HCT116 (cell line): ENCODE data around the gene CCL4L2. TPM values are rescaled to one million over a fixed set of nuclear protein-coding genes. Genes with fewer than 3 reads are reported as not detected.
"Not testable (repeated sequence)": the region's sequence is repeated elsewhere in the genome, so short reads cannot be mapped to it uniquely, and the experiment has no call there.

Experiments
- ATAC-seq: fragments of 200-7000 bp; cut with Tn5 transposase; 2 replicates; pipeline ENCODE4 v1.9.1; 2020; ENCODE audit warnings: mild to moderate bottlenecking, moderate library complexity
- BruUV-seq: library from RNA; stranded (reverse); fragments of 400-500 nt; replicated peaks from 2 replicates; lab custom pipeline; 2021; lab: Mats Ljungman, UMichigan
- CTCF ChIA-PET: fragments of 300-600 bp; sonication (Branson Sonifier 250); formaldehyde crosslinking; loops from one replicate; lab custom pipeline; 2021; ENCODE audit warnings: antibody characterized with exemption; lab: Charles Lee
- POLR2A ChIA-PET: fragments of 300-600, 350-600 bp; sonication (Branson Sonifier 250); formaldehyde crosslinking; loops from one replicate; lab custom pipeline; 2021; ENCODE audit warnings: antibody characterized with exemption; lab: Charles Lee
- RAD21 ChIA-PET, 2 experiments: fragments of 300-600 bp; sonication (Branson Sonifier 250); formaldehyde crosslinking; loops; one replicate each; lab custom pipeline; 2023; ENCODE audit warnings: low total read pairs in 2 of 2; ENCODE audit not compliant: uncharacterized antibody in 2 of 2, unreplicated experiment in 2 of 2, low non-redundant PET in 1 of 2; lab: Charles Lee
- DNase-seq: peaks from one replicate; pipeline ENCODE4 v3.0.0-alpha.2; 2010; ENCODE audit warnings: low read depth, low spot score
- H2AFZ ChIP-seq: fragments of 200-600 bp; shearing (Covaris generic), sonication (generic); 2 replicates; pipeline ENCODE4 v1.6.1; 2017; ENCODE audit warnings: low read depth, mixed run types, mixed read lengths, antibody characterized with exemption, low read length; ENCODE audit not compliant: poor library complexity, severe bottlenecking
- H3K27ac ChIP-seq: 2 replicates; pipeline ENCODE4 v1.5.1; 2012; ENCODE audit warnings: low read depth, low read length
- H3K27me3 ChIP-seq: fragments of 200-600 bp; sonication (generic); 2 replicates; pipeline ENCODE4 v1.6.1; 2016; ENCODE audit warnings: mixed run types, low read length, mixed read lengths; ENCODE audit not compliant: insufficient read depth
- H3K36me3 ChIP-seq, 2 experiments: fragments of 200-500 bp in 1 of 2; fragments of 200-600 bp in 1 of 2; sonication (Bioruptor generic) in 1 of 2; sonication (generic) in 1 of 2; 2 replicates each; pipeline versions ENCODE4 v1.5.1 to v1.6.1; 2014 to 2016; ENCODE audit warnings: low read length in 2 of 2, inconsistent platforms in 1 of 2, mixed read lengths in 1 of 2, mixed run types in 1 of 2; ENCODE audit not compliant: insufficient read depth in 2 of 2, control insufficient read depth in 1 of 2
- H3K4me1 ChIP-seq, 2 experiments: fragments of 200-600 bp in 1 of 2; sonication (generic) in 1 of 2; 2 replicates each; pipeline versions ENCODE4 v1.5.1 to v1.6.1; 2012 to 2017; ENCODE audit warnings: low read length in 2 of 2, inconsistent platforms in 1 of 2, mild to moderate bottlenecking in 1 of 2, mixed read lengths in 1 of 2, mixed run types in 1 of 2, moderate library complexity in 1 of 2; ENCODE audit not compliant: insufficient read depth in 2 of 2, control insufficient read depth in 1 of 2
- H3K4me2 ChIP-seq: fragments of 200-600 bp; sonication (generic); 2 replicates; pipeline ENCODE4 v1.6.1; 2017; ENCODE audit warnings: mixed run types, low read length, mixed read lengths
- H3K4me3 ChIP-seq, 2 experiments: fragments of 200-600 bp in 1 of 2; sonication (generic) in 1 of 2; replicated peaks in 1 of 2; 2 replicates each; pipeline ENCODE4 v1.5.1; 2011 to 2016; ENCODE audit warnings: low read length in 2 of 2, control low read depth in 1 of 2, low read depth in 1 of 2, mild to moderate bottlenecking in 1 of 2, mixed read lengths in 1 of 2, mixed run types in 1 of 2
- H3K79me2 ChIP-seq: fragments of 200-600 bp; sonication (generic); 2 replicates; pipeline ENCODE4 v1.6.1; 2017; ENCODE audit warnings: mild to moderate bottlenecking, mixed run types, low read length, moderate library complexity, mixed read lengths; ENCODE audit not compliant: insufficient read depth
- H3K9ac ChIP-seq: fragments of 200-600 bp; sonication (generic); 2 replicates; pipeline ENCODE4 v1.6.1; 2016; ENCODE audit warnings: low read length, mixed read lengths
- H3K9me2 ChIP-seq: fragments of 200-600 bp; sonication (generic), shearing (Covaris generic); 2 replicates; pipeline ENCODE4 v1.6.1; 2017; ENCODE audit warnings: mixed run types, mild to moderate bottlenecking, moderate library complexity; ENCODE audit not compliant: insufficient read depth
- H3K9me3 ChIP-seq, 2 experiments: fragments of 200-500 bp in 1 of 2; fragments of 200-600 bp in 1 of 2; sonication (Bioruptor generic) in 1 of 2; sonication (generic) in 1 of 2; 2 replicates each; pipeline ENCODE4 v1.6.1; 2014 to 2017; ENCODE audit warnings: low read length in 2 of 2, mixed read lengths in 2 of 2, inconsistent platforms in 1 of 2, low read depth in 1 of 2, mild to moderate bottlenecking in 1 of 2, mixed run types in 1 of 2, moderate library complexity in 1 of 2; ENCODE audit not compliant: control insufficient read depth in 1 of 2, insufficient read depth in 1 of 2
- H4K20me1 ChIP-seq: fragments of 200-600 bp; sonication (generic), shearing (Covaris generic); 2 replicates; pipeline ENCODE4 v1.6.1; 2017; ENCODE audit warnings: mixed run types, mild to moderate bottlenecking, moderate library complexity; ENCODE audit not compliant: insufficient read depth
- intact Hi-C: fragments of 100-400 bp; cut with micrococcal nuclease; formaldehyde crosslinking; loops from 2 replicates; pipeline ENCODE4 v1.10.0; 2022
- total RNA-seq: library from RNA; stranded (reverse); gene quantifications from one replicate; pipeline ENCODE4 v1.2.1, GENCODE V29; 2021; ENCODE audit not compliant: unreplicated experiment

CCL4L2 gene
- total RNA-seq, 1 experiment from 2014 or later: 0.37 TPM

DNA sequence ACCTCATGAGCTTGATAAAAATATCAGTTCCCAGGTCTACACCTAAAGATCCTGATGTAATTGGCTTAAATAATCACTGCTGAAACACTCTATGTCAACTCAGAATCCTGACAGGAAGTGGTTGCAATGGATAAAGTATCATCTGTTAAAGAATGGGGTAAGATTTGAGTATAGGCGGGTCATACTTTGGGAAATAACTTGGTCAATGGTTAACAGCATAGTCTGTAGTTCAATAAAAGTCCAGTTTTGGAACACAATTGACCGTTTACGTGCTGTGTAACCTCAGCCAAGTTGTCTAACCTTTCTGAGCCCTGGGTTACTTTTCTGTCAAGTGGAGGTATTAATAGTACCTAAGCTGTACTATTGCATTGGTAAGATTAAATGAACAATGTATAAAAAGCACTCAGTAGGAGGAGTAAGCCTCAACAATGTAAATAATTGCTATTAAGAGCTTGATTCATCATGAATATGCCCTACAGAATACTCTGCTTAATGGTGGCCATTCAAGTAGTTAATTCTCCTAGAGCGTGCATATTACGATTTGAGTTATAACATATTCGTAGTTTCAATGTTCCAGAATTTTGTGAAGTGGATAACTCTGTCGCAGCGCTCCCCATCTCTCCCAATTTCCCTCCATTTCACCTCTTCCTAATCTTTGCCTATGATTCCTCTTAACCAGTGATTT, 16.6 kb upstream of the CCL4L2 start:
- H2AFZ ChIP-seq, H3K36me3 ChIP-seq, H3K4me2 ChIP-seq, H3K4me3 ChIP-seq, H3K9me3 ChIP-seq, H3K9ac ChIP-seq, H3K27ac ChIP-seq, H3K27me3 ChIP-seq, H3K9me2 ChIP-seq, H3K79me2 ChIP-seq, DNase-seq, H4K20me1 ChIP-seq, intact Hi-C loops, ATAC-seq, BruUV-seq, RAD21 ChIA-PET, H3K4me1 ChIP-seq: not testable (repeated sequence)
- CTCF ChIA-PET: interaction anchor here (1.0 kb wide), 1 partner anchor 289 kb away, joined by 3 read pairs; no protein-coding TSS in a partner anchor
- POLR2A ChIA-PET: interaction anchor here (2.7 kb wide), 1 partner anchor 11 kb away, joined by 12 read pairs; no protein-coding TSS in a partner anchor

DNA sequence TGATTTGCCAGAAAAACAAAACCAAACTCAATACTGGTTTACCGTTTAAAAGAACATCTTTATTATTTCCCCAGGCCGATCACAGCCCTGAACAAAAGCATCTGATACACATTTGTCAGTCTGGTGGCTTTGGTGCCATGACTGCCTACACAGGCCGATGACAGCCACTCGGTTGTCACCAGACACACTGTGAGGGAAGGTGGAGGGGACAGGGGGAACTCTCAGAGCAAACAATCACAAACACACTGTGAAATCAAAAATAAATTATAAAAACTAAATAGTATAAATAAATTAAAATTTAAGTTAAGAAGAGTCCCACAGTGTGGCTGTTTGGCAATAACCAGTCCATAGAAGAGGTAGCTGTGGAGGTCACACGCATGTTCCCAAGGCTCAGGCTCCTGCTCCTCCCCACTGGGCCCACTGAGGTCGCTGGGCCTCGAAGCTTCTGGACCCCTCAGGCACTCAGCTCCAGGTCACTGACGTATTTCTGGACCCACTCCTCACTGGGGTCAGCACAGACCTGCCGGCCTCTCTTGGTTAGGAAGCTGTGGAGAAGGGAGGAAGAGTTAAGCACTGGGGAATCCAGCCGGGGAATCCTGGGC, 15.9 kb upstream of the CCL4L2 start:
- H4K20me1 ChIP-seq, H3K27ac ChIP-seq, BruUV-seq, H3K9me2 ChIP-seq, H3K4me3 ChIP-seq, H3K9me3 ChIP-seq, H3K4me2 ChIP-seq, H3K27me3 ChIP-seq, DNase-seq, intact Hi-C loops, H3K4me1 ChIP-seq, H3K9ac ChIP-seq, H3K79me2 ChIP-seq, H2AFZ ChIP-seq, H3K36me3 ChIP-seq: not testable (repeated sequence)
- ChIA-PET CTCF (interaction anchor here (0.9 kb wide), 1 partner anchor 12 kb away, joined by 4 read pairs; no protein-coding TSS in a partner anchor), POLR2A (interaction anchor here (1.4 kb wide), 1 partner anchor 12 kb away, joined by 7 read pairs; no protein-coding TSS in a partner anchor), RAD21 (interaction anchor here in 1 of 2 experiments (0.7 kb wide), 1 partner anchor 12 kb away, joined by 3 read pairs; no protein-coding TSS in a partner anchor)
- peak; percentile 17; the same call in 1 of the 2 replicates for ATAC-seq
